Measurements from ENCODE around the gene BMERB1. TPM values are rescaled to one million over a fixed set of nuclear protein-coding genes. Genes with fewer than 3 reads are reported as not detected.

BMERB1 gene
- total and polyA plus RNA-seq, 8 donors, result 4.6 to 99.5 (median 25.6) TPM

DNA sequence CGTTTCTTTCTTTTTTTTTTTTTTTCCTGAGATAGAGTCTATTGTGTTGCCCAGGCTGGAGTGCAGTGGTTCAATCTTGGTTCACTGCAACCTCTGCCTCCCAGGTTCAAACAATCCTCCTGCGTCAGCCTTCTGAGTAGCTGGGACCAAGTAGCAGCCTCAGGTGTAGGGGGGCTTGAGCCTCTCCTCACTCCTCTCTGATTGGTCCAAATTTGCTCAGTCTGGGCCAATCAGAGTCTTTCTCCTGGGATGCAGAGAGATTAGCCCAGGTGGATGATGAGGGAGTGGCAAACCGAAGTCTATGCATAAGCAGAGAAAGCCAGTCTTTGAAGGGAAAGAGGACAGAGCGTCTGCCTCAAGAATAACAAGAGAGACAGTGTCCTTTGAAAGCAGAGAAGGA lies 99.0 kb downstream of the BMERB1 start:
- WGBS, 5 donors, result 65 to 73% (median 72%) methylated on average over 4 of the region's 4 CpGs
- intact Hi-C loops (cut with DNase I; ENCODE audit: low total_unique reads), result no loop called here
- no peak overlapping the region for H3K27ac ChIP-seq
- H3K36me3 ChIP-seq, result peaks cover 0 to 12% (median 0%) of the 10 kb centered on the region in 4 donors
- TF ChIP-seq EP300 (IDR thresholded peaks at IDR 0.05) (no peak), POLR2A (IDR thresholded peaks at IDR 0.05) (no peak), POLR2AphosphoS5 (IDR thresholded peaks at IDR 0.05) (no peak)
- TF ChIP-seq, protein P1, sequence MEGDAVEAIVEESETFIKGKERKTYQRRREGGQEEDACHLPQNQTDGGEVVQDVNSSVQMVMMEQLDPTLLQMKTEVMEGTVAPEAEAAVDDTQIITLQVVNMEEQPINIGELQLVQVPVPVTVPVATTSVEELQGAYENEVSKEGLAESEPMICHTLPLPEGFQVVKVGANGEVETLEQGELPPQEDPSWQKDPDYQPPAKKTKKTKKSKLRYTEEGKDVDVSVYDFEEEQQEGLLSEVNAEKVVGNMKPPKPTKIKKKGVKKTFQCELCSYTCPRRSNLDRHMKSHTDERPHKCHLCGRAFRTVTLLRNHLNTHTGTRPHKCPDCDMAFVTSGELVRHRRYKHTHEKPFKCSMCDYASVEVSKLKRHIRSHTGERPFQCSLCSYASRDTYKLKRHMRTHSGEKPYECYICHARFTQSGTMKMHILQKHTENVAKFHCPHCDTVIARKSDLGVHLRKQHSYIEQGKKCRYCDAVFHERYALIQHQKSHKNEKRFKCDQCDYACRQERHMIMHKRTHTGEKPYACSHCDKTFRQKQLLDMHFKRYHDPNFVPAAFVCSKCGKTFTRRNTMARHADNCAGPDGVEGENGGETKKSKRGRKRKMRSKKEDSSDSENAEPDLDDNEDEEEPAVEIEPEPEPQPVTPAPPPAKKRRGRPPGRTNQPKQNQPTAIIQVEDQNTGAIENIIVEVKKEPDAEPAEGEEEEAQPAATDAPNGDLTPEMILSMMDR (IDR thresholded peaks at IDR 0.05), result no peak
- no peaks in the 10 kb centered on the region for H3K9me3 ChIP-seq
- DNase-seq, result no peak
- H3K4me1 ChIP-seq, result no peaks in the 10 kb centered on the region
- H3K27me3 ChIP-seq, result no peaks in the 10 kb centered on the region
- H3K4me3 ChIP-seq, result no peak overlapping the region

DNA sequence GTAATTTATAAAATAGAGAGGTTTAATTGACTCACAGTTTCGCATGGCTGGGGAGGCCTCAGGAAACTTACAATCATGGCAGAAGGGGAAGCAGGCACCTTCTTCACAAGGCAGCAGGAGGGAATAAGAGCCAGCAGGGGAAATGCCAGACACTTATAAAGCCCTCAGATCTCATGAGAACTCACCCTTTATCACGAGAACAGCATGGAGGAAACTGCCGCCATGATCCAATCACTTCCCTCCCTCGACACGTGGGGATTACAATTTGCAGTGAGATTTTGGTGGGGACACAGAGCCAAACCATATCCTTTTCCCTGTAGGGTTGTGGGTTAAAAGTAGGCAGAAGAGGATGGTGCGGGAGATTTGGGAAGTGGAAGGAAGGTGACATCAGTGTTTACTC lies 101.4 kb downstream of the BMERB1 start:
- Histone ChIP-seq H3K4me1 (no peaks in the 10 kb centered on the region), H3K9me3 (no peaks in the 10 kb centered on the region), H3K27ac (no peak overlapping the region), H3K36me3 (peaks cover 0 to 5% (median 0%) of the 10 kb centered on the region in 4 donors), H3K27me3 (no peaks in the 10 kb centered on the region), H3K4me3 (no peak overlapping the region)
- intact Hi-C loops (cut with DNase I; ENCODE audit: low total_unique reads), result no loop called here
- DNase-seq, result no peak
- 76 to 88% (median 80%) methylated on average over 6 of the region's 6 CpGs for WGBS, 5 donors
- TF ChIP-seq EP300 (IDR thresholded peaks at IDR 0.05) (no peak), POLR2A (IDR thresholded peaks at IDR 0.05) (no peak), POLR2AphosphoS5 (IDR thresholded peaks at IDR 0.05) (no peak)
- TF ChIP-seq, protein P1 (IDR thresholded peaks at IDR 0.05), result no peak

DNA sequence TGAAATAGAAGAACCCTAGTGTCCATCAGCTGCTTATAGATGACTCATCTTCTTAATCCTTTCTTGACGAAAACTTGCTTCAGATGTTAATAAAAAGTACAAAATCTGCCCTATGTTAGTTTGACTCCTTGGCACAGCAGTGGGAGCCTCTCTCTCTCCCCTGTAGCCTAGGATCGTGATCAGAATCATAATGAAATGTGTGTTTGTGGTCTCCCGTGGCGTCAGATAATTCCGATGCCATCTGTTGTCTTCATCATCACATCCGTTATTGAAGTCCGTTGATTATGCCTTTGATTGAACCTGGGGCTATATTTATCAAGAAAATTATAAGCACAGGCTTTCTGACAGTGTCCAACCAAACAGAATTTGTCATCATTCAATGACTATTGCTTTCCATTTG lies 102.5 kb downstream of the BMERB1 start:
- Histone ChIP-seq H3K9me3 (no peaks in the 10 kb centered on the region), H3K27ac (no peak overlapping the region), H3K36me3 (peaks cover 0 to 5% (median 0%) of the 10 kb centered on the region in 4 donors), H3K4me1 (no peaks in the 10 kb centered on the region), H3K4me3 (no peak overlapping the region), H3K27me3 (no peaks in the 10 kb centered on the region)
- intact Hi-C loops (cut with DNase I; ENCODE audit: low total_unique reads), result no loop called here
- WGBS, 5 donors, result 84 to 92% (median 90%) methylated on average over 7 of the region's 7 CpGs
- TF ChIP-seq POLR2A (IDR thresholded peaks at IDR 0.05), result no peak
- TF ChIP-seq POLR2AphosphoS5 (IDR thresholded peaks at IDR 0.05), result no peak
- TF ChIP-seq, protein P1 (IDR thresholded peaks at IDR 0.05), result no peak
- no peak for TF ChIP-seq EP300 (IDR thresholded peaks at IDR 0.05)
- DNase-seq, result no peak

DNA sequence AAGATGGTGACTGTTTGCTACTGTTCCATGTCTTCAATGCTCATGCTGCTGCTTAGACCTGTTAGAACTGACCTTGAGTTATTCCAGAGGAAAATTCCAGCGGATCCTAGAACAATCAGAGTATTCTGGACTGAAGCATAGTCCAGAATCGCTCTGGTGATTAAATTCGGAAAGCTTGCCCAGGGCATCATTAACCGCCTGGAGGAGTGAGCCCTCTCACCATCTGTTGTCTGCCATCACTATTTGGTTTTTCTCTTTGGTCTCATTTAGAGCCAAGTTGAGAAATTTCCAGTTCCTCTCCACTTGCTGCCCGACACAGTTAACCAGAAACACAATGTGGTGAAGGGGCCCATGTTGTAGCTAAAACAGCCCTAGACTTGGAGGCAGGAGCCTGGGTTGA lies 104.1 kb downstream of the BMERB1 start:
- 80 to 88% (median 87%) methylated on average over 5 of the region's 5 CpGs for WGBS, 5 donors
- H3K36me3 ChIP-seq, result peaks cover 0 to 5% (median 0%) of the 10 kb centered on the region in 4 donors
- H3K27ac ChIP-seq, result no peak overlapping the region
- no peaks in the 10 kb centered on the region for H3K27me3 ChIP-seq
- intact Hi-C loops (cut with DNase I; ENCODE audit: low total_unique reads), result no loop called here
- H3K4me1 ChIP-seq, result no peaks in the 10 kb centered on the region
- DNase-seq, result no peak
- peaks cover 0 to 10% (median 3%) of the 10 kb centered on the region in 4 donors for H3K9me3 ChIP-seq
- TF ChIP-seq, protein P1 (IDR thresholded peaks at IDR 0.05), result no peak
- TF ChIP-seq POLR2AphosphoS5 (IDR thresholded peaks at IDR 0.05), result no peak
- no peak for TF ChIP-seq EP300 (IDR thresholded peaks at IDR 0.05)
- TF ChIP-seq POLR2A (IDR thresholded peaks at IDR 0.05), result no peak
- no peak overlapping the region for H3K4me3 ChIP-seq
